ENCODE results near the gene LCMT1.

- TF ChIP-seq CTCF (IDR thresholded peaks at IDR 0.05; ENCODE audit: poor library complexity, severe bottlenecking) (no peak), POLR2AphosphoS5 (IDR thresholded peaks at IDR 0.05) (no peak), SMC3 (conservative IDR thresholded peaks at IDR 0.05; ENCODE audit: poor library complexity) (no peak), EP300 (conservative IDR thresholded peaks at IDR 0.05; ENCODE audit: poor library complexity, severe bottlenecking) (no peak), REST (IDR thresholded peaks at IDR 0.05; ENCODE audit: borderline replicate concordance) (no peak), EZH2 (IDR thresholded peaks at IDR 0.05; ENCODE audit: borderline replicate concordance, insufficient read depth, low read length, poor library complexity, severe bottlenecking) (no peak)
These were observed 45.2 kb upstream of the LCMT1 start for GRCh38 chr16:25066426-25066746.

All from neural cell (in vitro differentiated cells).